Keratinocyte (primary cell): ENCODE data around the gene HOXD4.

Experiments used
- CTCF ChIP-seq, 3 experiments: IDR thresholded peaks in 1 of 3; conservative IDR thresholded peaks in 1 of 3; optimal IDR thresholded peaks in 1 of 3; 2 replicates in 2 of 3; 3 replicates in 1 of 3; pipeline versions ENCODE3 to v1.5.1; 2011; ENCODE audit warnings: low read length in 3 of 3, mild to moderate bottlenecking in 3 of 3, moderate library complexity in 2 of 3, control low read depth in 1 of 3, inconsistent platforms in 1 of 3; ENCODE audit not compliant: insufficient read depth in 2 of 3; ENCODE audit errors: extremely low read depth in 1 of 3
- EZH2 ChIP-seq: IDR thresholded peaks from one replicate; pipeline ENCODE4 v1.6.1; 2012; ENCODE audit warnings: inconsistent platforms, mild to moderate bottlenecking, low read length, moderate library complexity

GRCh38 chr2:176114120-176114929, 37.0 kb upstream of the HOXD4 start:
- no peak for TF ChIP-seq CTCF (optimal IDR thresholded peaks at IDR 0.05 in 1 of 3, IDR thresholded peaks at IDR 0.05 in 1 of 3, conservative IDR thresholded peaks at IDR 0.05 in 1 of 3; ENCODE audit: extremely low read depth in 1 of 3, insufficient read depth in 2 of 3, low read length in 3 of 3)
- peak; percentile 25 for TF ChIP-seq EZH2
